Endothelial cell of umbilical vein (primary cell): ENCODE data around the gene PKHD1. TPM values are rescaled to one million over a fixed set of nuclear protein-coding genes. Genes with fewer than 3 reads are reported as not detected.

Source experiments
- BruUV-seq: library from RNA; stranded (reverse); fragments of 400-500 nt; replicated peaks from 2 replicates; lab custom pipeline; 2021; lab: Mats Ljungman, UMichigan
- CTCF ChIA-PET: fragments of 300-600, 350-600 bp; sonication (Branson Sonifier 250); formaldehyde crosslinking; loops from one replicate; lab custom pipeline; 2021; ENCODE audit warnings: antibody characterized with exemption, inconsistent platforms; lab: Charles Lee
- POLR2A ChIA-PET: fragments of 300-600, 350-600 bp; sonication (Branson Sonifier 250); formaldehyde crosslinking; loops from one replicate; lab custom pipeline; 2021; ENCODE audit warnings: antibody characterized with exemption, inconsistent platforms; lab: Charles Lee
- DNase-seq: peaks from one replicate; pipeline ENCODE4 v3.0.0-alpha.2; 2011; ENCODE audit warnings: low read depth, low spot score
- FAIRE-seq: peaks from 2 replicates; lab custom pipeline; 2011; peaks lifted over from hg19 to GRCh38; lab: Jason Lieb, UNC
- H2AFZ ChIP-seq: 2 replicates; pipeline ENCODE4 v1.6.0; 2012; ENCODE audit warnings: low read depth, low read length, control low read depth, inconsistent platforms
- H3K27ac ChIP-seq: 2 replicates; pipeline ENCODE4 v1.5.1; 2011; ENCODE audit warnings: low read depth, mild to moderate bottlenecking, control low read depth, low read length, moderate library complexity; ENCODE audit not compliant: insufficient read depth
- H3K27me3 ChIP-seq, 2 experiments: 2 replicates each; pipeline versions ENCODE4 v1.6.0 to v1.6.1; 2011; ENCODE audit warnings: low read length in 2 of 2, mixed read lengths in 1 of 2; ENCODE audit not compliant: control insufficient read depth in 2 of 2, insufficient read depth in 2 of 2
- H3K36me3 ChIP-seq, 2 experiments: 2 replicates in 1 of 2; 3 replicates in 1 of 2; pipeline ENCODE4 v1.5.1; 2011; ENCODE audit warnings: low read length in 2 of 2, mild to moderate bottlenecking in 1 of 2, moderate library complexity in 1 of 2; ENCODE audit not compliant: control insufficient read depth in 2 of 2, insufficient read depth in 2 of 2; ENCODE audit errors: extremely low read depth in 1 of 2
- H3K4me1 ChIP-seq: 3 replicates; pipeline ENCODE4 v1.5.1; 2011; ENCODE audit warnings: mild to moderate bottlenecking, low read length; ENCODE audit not compliant: control insufficient read depth, insufficient read depth; ENCODE audit errors: extremely low read depth
- H3K4me2 ChIP-seq: 2 replicates; pipeline ENCODE4 v1.6.1; 2011; ENCODE audit warnings: low read length, control low read depth, mixed read lengths; ENCODE audit not compliant: insufficient read depth
- H3K4me3 ChIP-seq, 3 experiments: fragments of 200-600 bp in 1 of 3; sonication (generic), shearing (Covaris generic) in 1 of 3; replicated peaks in 1 of 3; 2 replicates each; pipeline ENCODE4 v1.5.1; 2011 to 2016; ENCODE audit warnings: control low read depth in 3 of 3, low read length in 3 of 3, mild to moderate bottlenecking in 2 of 3, inconsistent platforms in 1 of 3, low read depth in 1 of 3, moderate library complexity in 1 of 3; ENCODE audit not compliant: insufficient read depth in 1 of 3
- H3K79me2 ChIP-seq: 2 replicates; pipeline ENCODE4 v1.6.0; 2012; ENCODE audit warnings: low read length, inconsistent platforms; ENCODE audit not compliant: control insufficient read depth, insufficient read depth
- H3K9ac ChIP-seq: replicated peaks from 2 replicates; pipeline ENCODE3; 2011; ENCODE audit warnings: low read length, control low read depth; ENCODE audit not compliant: insufficient read depth; ENCODE audit errors: extremely low read depth
- H3K9me1 ChIP-seq: replicated peaks from 3 replicates; pipeline ENCODE4 v1.6.0; 2011; ENCODE audit warnings: mild to moderate bottlenecking, low read length; ENCODE audit not compliant: control insufficient read depth, insufficient read depth; ENCODE audit errors: extremely low read depth
- H3K9me3 ChIP-seq: replicated peaks from 2 replicates; pipeline ENCODE4 v1.5.1; 2012; ENCODE audit warnings: low read length, inconsistent platforms; ENCODE audit not compliant: control insufficient read depth, insufficient read depth
- H4K20me1 ChIP-seq: replicated peaks from 2 replicates; pipeline ENCODE3; 2011; ENCODE audit warnings: mild to moderate bottlenecking, low read length; ENCODE audit not compliant: control insufficient read depth, insufficient read depth; ENCODE audit errors: extremely low read depth
- EZH2 ChIP-seq: IDR thresholded peaks from 2 replicates; pipeline ENCODE4 v1.6.1; 2012; ENCODE audit warnings: borderline replicate concordance, low read depth, mild to moderate bottlenecking, moderate library complexity, low read length, inconsistent platforms; ENCODE audit not compliant: severe bottlenecking
- FOS ChIP-seq: IDR thresholded peaks from 2 replicates; pipeline ENCODE4 v1.6.1; 2011; ENCODE audit warnings: mild to moderate bottlenecking, low read length, moderate library complexity, borderline replicate concordance; ENCODE audit not compliant: insufficient read depth
- GATA2 ChIP-seq: IDR thresholded peaks from 2 replicates; pipeline ENCODE4 v1.7.0; 2011; ENCODE audit warnings: low read depth, mild to moderate bottlenecking, moderate library complexity, mixed read lengths, low read length; ENCODE audit not compliant: insufficient read length, insufficient read depth
- JUN ChIP-seq: IDR thresholded peaks from 2 replicates; pipeline ENCODE4 v1.6.1; 2011; ENCODE audit warnings: borderline replicate concordance, low read depth; ENCODE audit not compliant: insufficient read length, insufficient read depth
- MYC ChIP-seq: IDR thresholded peaks from one replicate; pipeline ENCODE4 v1.6.1; 2011; ENCODE audit warnings: mild to moderate bottlenecking, low read depth, low read length
- POLR2A ChIP-seq: IDR thresholded peaks from 2 replicates; pipeline ENCODE4 v1.6.1; 2012; ENCODE audit warnings: low read depth, mild to moderate bottlenecking, control low read depth, low read length
- dilution Hi-C: fragments of 300-500 bp; cut with MboI; formaldehyde crosslinking; loops from one replicate; pipeline ENCODE4 v1.15.0; 2019; ENCODE audit warnings: low sequenced_read_pairs; ENCODE audit not compliant: extremely low pct_ligation_motif_present
- intact Hi-C: fragments of 100-400 bp; cut with micrococcal nuclease; formaldehyde crosslinking; loops from one replicate; pipeline ENCODE4 v1.10.0; 2022
- polyA plus RNA-seq, 4 experiments: library from polyadenylated mRNA; depleted of rRNA in 3 of 4; stranded (reverse) in 3 of 4; unstranded in 1 of 4; fragments of >200 nt; gene quantifications; 2 replicates each; pipeline versions ENCODE4 v1.2.1 to v1.2.3, GENCODE V29; 2011 to 2012; ENCODE audit warnings: missing spikeins in 1 of 4
- total RNA-seq: library from RNA; stranded (reverse); gene quantifications from 2 replicates; pipeline ENCODE4 v1.2.3, GENCODE V29; 2021
- TF ChIP-seq, protein P1 (sequence below), 2 donors: IDR thresholded peaks; 1 replicate in 1 of 2; 2 replicates in 1 of 2; pipeline ENCODE4 v1.5.1; 2011; ENCODE audit warnings: low read length in 2 of 2, mild to moderate bottlenecking in 2 of 2, moderate library complexity in 2 of 2, control low read depth in 1 of 2, inconsistent platforms in 1 of 2, low read depth in 1 of 2; ENCODE audit not compliant: insufficient read depth in 1 of 2; ENCODE audit errors: extremely low read depth in 1 of 2
- TF ChIP-seq, protein P2 (sequence below): IDR thresholded peaks from 2 replicates; pipeline ENCODE4 v1.6.1; 2011; ENCODE audit not compliant: insufficient read depth, insufficient read length

Gene PKHD1
- total and polyA plus RNA-seq, 2 donors (not counting 3 experiments of a cell fraction or from before 2014, with no cell fraction given), result not detected

DNA sequence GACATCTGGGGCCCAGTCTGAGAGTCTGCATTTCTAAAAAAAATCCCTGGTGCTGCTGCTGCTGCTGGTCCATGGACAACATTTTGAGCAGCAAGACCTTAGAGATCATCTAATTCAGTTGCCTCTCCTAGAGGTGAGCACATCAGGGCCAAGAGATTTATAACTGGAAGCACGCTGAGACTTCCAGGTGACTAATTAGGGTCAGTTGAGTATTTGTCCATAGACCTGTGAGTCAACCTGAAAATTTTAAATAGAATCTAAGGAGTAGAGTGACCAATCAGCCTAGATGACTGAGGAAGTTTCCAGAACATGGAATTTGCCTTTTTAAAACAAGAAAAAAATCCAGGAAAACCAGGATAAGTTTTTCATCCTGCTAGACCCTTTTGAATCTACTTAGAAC lies 221.4 kb downstream of the PKHD1 start:
- H3K27me3 ChIP-seq, result no peaks in the 10 kb centered on the region
- POLR2A ChIA-PET, result no interaction called here

More for the DNA sequence above, 221.4 kb downstream of the PKHD1 start:
- no peak overlapping the region for H3K4me3 ChIP-seq
- H2AFZ ChIP-seq, result no peak overlapping the region
- no peak for DNase-seq
- no peaks in the 10 kb centered on the region for H4K20me1 ChIP-seq
- intact Hi-C loops (no loop called here), dilution Hi-C loops (no loop called here)
- H3K9me1 ChIP-seq, result no peaks in the 10 kb centered on the region
- TF ChIP-seq, protein P1, sequence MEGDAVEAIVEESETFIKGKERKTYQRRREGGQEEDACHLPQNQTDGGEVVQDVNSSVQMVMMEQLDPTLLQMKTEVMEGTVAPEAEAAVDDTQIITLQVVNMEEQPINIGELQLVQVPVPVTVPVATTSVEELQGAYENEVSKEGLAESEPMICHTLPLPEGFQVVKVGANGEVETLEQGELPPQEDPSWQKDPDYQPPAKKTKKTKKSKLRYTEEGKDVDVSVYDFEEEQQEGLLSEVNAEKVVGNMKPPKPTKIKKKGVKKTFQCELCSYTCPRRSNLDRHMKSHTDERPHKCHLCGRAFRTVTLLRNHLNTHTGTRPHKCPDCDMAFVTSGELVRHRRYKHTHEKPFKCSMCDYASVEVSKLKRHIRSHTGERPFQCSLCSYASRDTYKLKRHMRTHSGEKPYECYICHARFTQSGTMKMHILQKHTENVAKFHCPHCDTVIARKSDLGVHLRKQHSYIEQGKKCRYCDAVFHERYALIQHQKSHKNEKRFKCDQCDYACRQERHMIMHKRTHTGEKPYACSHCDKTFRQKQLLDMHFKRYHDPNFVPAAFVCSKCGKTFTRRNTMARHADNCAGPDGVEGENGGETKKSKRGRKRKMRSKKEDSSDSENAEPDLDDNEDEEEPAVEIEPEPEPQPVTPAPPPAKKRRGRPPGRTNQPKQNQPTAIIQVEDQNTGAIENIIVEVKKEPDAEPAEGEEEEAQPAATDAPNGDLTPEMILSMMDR (IDR thresholded peaks at IDR 0.05; ENCODE audit: extremely low read depth in 1 of 2, insufficient read depth in 1 of 2, low read depth in 1 of 2, low read length in 2 of 2), result no peak
- TF ChIP-seq GATA2, result no peak
- TF ChIP-seq FOS, result no peak
- TF ChIP-seq EZH2, result no peak
- no peak for TF ChIP-seq JUN
- TF ChIP-seq, protein P2, sequence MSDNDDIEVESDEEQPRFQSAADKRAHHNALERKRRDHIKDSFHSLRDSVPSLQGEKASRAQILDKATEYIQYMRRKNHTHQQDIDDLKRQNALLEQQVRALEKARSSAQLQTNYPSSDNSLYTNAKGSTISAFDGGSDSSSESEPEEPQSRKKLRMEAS, result no peak
- TF ChIP-seq POLR2A, result no peak
- TF ChIP-seq MYC, result no peak
- no peaks in the 10 kb centered on the region for H3K79me2 ChIP-seq
- no peaks in the 10 kb centered on the region for H3K9me3 ChIP-seq
- no peak overlapping the region for H3K27ac ChIP-seq
- H3K9ac ChIP-seq, result no peak overlapping the region
- FAIRE-seq, result no peak
- no peak overlapping the region for H3K4me2 ChIP-seq
- CTCF ChIA-PET, result no interaction called here
- no TSS peak for BruUV-seq
- H3K36me3 ChIP-seq, result no peaks in the 10 kb centered on the region
- no peaks in the 10 kb centered on the region for H3K4me1 ChIP-seq
